Panc1 (cell line): ENCODE results near the gene KIZ. TPM values are rescaled to one million over a fixed set of nuclear protein-coding genes. Genes with fewer than 3 reads are reported as not detected.

Experiments used
- ATAC-seq: fragments of 200-7000 bp; cut with Tn5 transposase; 2 replicates; pipeline ENCODE4 v1.9.1; 2020; ENCODE audit warnings: mild to moderate bottlenecking, moderate library complexity
- BruUV-seq: library from RNA; stranded (reverse); fragments of 400-500 nt; replicated peaks from 2 replicates; lab custom pipeline; 2021; lab: Mats Ljungman, UMichigan
- CTCF ChIA-PET: fragments of 300-600 bp; sonication (Branson Sonifier 250); formaldehyde crosslinking; loops from one replicate; lab custom pipeline; 2022; ENCODE audit warnings: antibody characterized with exemption; lab: Charles Lee
- POLR2A ChIA-PET: fragments of 300-600 bp; sonication (Branson Sonifier 250); formaldehyde crosslinking; loops from one replicate; lab custom pipeline; 2022; ENCODE audit warnings: antibody characterized with exemption; lab: Charles Lee
- DNase-seq: peaks from one replicate; pipeline ENCODE4 v3.0.0-alpha.2; 2010; ENCODE audit warnings: low read depth, low spot score
- H3K27ac ChIP-seq: 2 replicates; pipeline ENCODE4 v1.5.1; 2011; ENCODE audit warnings: mild to moderate bottlenecking, low read length, inconsistent platforms
- H3K27me3 ChIP-seq: fragments of 200-500 bp; sonication (Bioruptor generic); 2 replicates; pipeline ENCODE4 v1.6.0; 2014; ENCODE audit warnings: low read length, inconsistent platforms; ENCODE audit not compliant: control insufficient read depth, insufficient read depth
- H3K36me3 ChIP-seq: fragments of 200-500 bp; sonication (Bioruptor generic); 2 replicates; pipeline ENCODE4 v1.5.1; 2014; ENCODE audit warnings: inconsistent platforms, mild to moderate bottlenecking, low read length, moderate library complexity; ENCODE audit not compliant: control insufficient read depth, insufficient read depth
- H3K4me1 ChIP-seq: 2 replicates; pipeline ENCODE4 v1.5.1; 2011; ENCODE audit warnings: inconsistent platforms, mild to moderate bottlenecking, low read length, moderate library complexity; ENCODE audit not compliant: control insufficient read depth, insufficient read depth
- H3K4me3 ChIP-seq, 2 experiments: 2 replicates each; pipeline ENCODE4 v1.5.1; 2011 to 2012; ENCODE audit warnings: low read depth in 2 of 2, low read length in 2 of 2, mild to moderate bottlenecking in 2 of 2, inconsistent platforms in 1 of 2, moderate library complexity in 1 of 2
- H3K9me3 ChIP-seq: fragments of 200-500 bp; sonication (Bioruptor generic); 2 replicates; pipeline ENCODE4 v1.5.1; 2014; ENCODE audit warnings: low read depth, mild to moderate bottlenecking, inconsistent platforms, low read length, moderate library complexity; ENCODE audit not compliant: control insufficient read depth, insufficient read depth
- CTCF ChIP-seq: fragments of 450-650 bp; IDR thresholded peaks from 2 replicates; pipeline ENCODE4 v1.5.1; 2017; ENCODE audit warnings: mild to moderate bottlenecking
- POLR2AphosphoS5 ChIP-seq: IDR thresholded peaks from 2 replicates; pipeline ENCODE4 v1.6.1; 2012; ENCODE audit warnings: mild to moderate bottlenecking, low read depth, low read length, moderate library complexity
- REST ChIP-seq, 2 experiments: IDR thresholded peaks; 2 replicates each; pipeline ENCODE4 v1.6.1; 2011 to 2012; ENCODE audit warnings: low read depth in 2 of 2, control low read depth in 1 of 2, low read length in 1 of 2, mild to moderate bottlenecking in 1 of 2, moderate library complexity in 1 of 2; ENCODE audit not compliant: insufficient read depth in 1 of 2
- SIN3A ChIP-seq: IDR thresholded peaks from 2 replicates; pipeline ENCODE4 v1.6.1; 2012; ENCODE audit warnings: low read depth, mild to moderate bottlenecking, low read length, moderate library complexity, borderline replicate concordance; ENCODE audit not compliant: insufficient read depth
- TCF7L2 ChIP-seq: IDR thresholded peaks from 2 replicates; pipeline ENCODE4 v1.6.1; 2011; ENCODE audit warnings: mild to moderate bottlenecking, low read depth, low read length, inconsistent platforms
- in situ Hi-C: cut with HindIII; loops from 2 replicates; pipeline ENCODE4 v1.10.0; 2016; ENCODE audit warnings: low sequenced_read_pairs, low pct_unique_long_range_greater_than_20kb
- intact Hi-C: fragments of 100-400 bp; cut with micrococcal nuclease; formaldehyde crosslinking; loops from one replicate; pipeline ENCODE4 v1.10.0; 2022; ENCODE audit not compliant: unreplicated experiment
- total RNA-seq: library from RNA; stranded (reverse); gene quantifications from one replicate; pipeline ENCODE4 v1.2.1, GENCODE V29; 2021; ENCODE audit not compliant: unreplicated experiment

The KIZ gene
- total RNA-seq, 1 experiment from 2014 or later = 6.5 TPM

- BruUV-seq = no TSS peak
- DNase-seq = no peak
- Histone ChIP-seq H3K4me1 (no peaks in the 10 kb centered on the region), H3K27me3 (no peaks in the 10 kb centered on the region), H3K36me3 (no peaks in the 10 kb centered on the region), H3K9me3 (no peaks in the 10 kb centered on the region; the same call in 1 of the 2 replicates), H3K4me3 (no peak overlapping the region), H3K27ac (no peak overlapping the region)
- intact Hi-C loops (no loop called here), in situ Hi-C loops (no loop called here)
- POLR2A ChIA-PET = no interaction called here
- ATAC-seq = no peak
- no peak for TF ChIP-seq SIN3A
- no peak for TF ChIP-seq TCF7L2
- no peak for TF ChIP-seq CTCF
- TF ChIP-seq REST (IDR thresholded peaks at IDR 0.05; ENCODE audit: insufficient read depth in 1 of 2, low read depth in 2 of 2, low read length in 1 of 2) = no peak
- no peak for TF ChIP-seq POLR2AphosphoS5
- CTCF ChIA-PET = no interaction called here
Measured at GRCh38 chr20:21265261-21266190, 139.6 kb downstream of the KIZ start.

- DNase-seq (no peak), ATAC-seq (no peak)
- Histone ChIP-seq H3K36me3 (no peaks in the 10 kb centered on the region), H3K4me1 (no peaks in the 10 kb centered on the region), H3K9me3 (no peaks in the 10 kb centered on the region; the same call in 1 of the 2 replicates), H3K27me3 (no peaks in the 10 kb centered on the region), H3K4me3 (no peak overlapping the region), H3K27ac (no peak overlapping the region)
- in situ Hi-C loops (no loop called here), intact Hi-C loops (no loop called here)
- CTCF ChIA-PET = no interaction called here
- no TSS peak for BruUV-seq
- TF ChIP-seq REST (IDR thresholded peaks at IDR 0.05; ENCODE audit: insufficient read depth in 1 of 2, low read depth in 2 of 2, low read length in 1 of 2) (no peak), SIN3A (no peak), CTCF (no peak), TCF7L2 (no peak), POLR2AphosphoS5 (no peak)
- POLR2A ChIA-PET = no interaction called here
Measured at GRCh38 chr20:21266191-21266536, 140.3 kb downstream of the KIZ start.
